ENCODE data around the gene PKIG. TPM values are rescaled to one million over a fixed set of nuclear protein-coding genes. Genes with fewer than 3 reads are reported as not detected.
A peak's percentile ranks its signal among the peaks of the same experiment; 100 is the strongest.

The PKIG gene
- total and polyA plus RNA-seq, 10 of the 15 experiments (the other 5 are each of a cell fraction or from before 2014, with no cell fraction given), result 5.7 to 82.3 (median 39.7) TPM

- TF ChIP-seq MYB (IDR thresholded peaks at IDR 0.05; ENCODE audit: borderline replicate concordance, low read depth, low read length) (peak; percentile 78; the same call in 1 of the 2 replicates), ZNF24 (IDR thresholded peaks at IDR 0.05) (0 out of 2 replicates have a peak, but pooled peaks have one; percentile 16), BACH1 (IDR thresholded peaks at IDR 0.05; ENCODE audit: borderline replicate concordance) (no peak)
Measured at GRCh38 chr20:44646023-44646640, 63.8 kb downstream of the PKIG start (continued).

GRCh38 chr20:44646641-44647274 lies 64.4 kb downstream of the PKIG start:
- FAIRE-seq (peak; percentile 59), DNase-seq (ENCODE audit: low read depth, low spot score) (peak; percentile 90), ATAC-seq (peak; percentile 65)
- ChIA-PET RAD21 (ENCODE audit: unreplicated experiment) (interaction anchor here (0.8 to 5.0 kb wide), 9 partner anchors 30 to 170 kb away, joined by 3 to 47 read pairs (median 3); partner anchors contain the start of gene PKIG), CTCF (interaction anchor here (0.6 to 8.5 kb wide), 11 partner anchors 14 to 172 kb away, joined by 3 to 134 read pairs (median 4); no protein-coding TSS in a partner anchor), POLR2A (interaction anchor here (0.6 to 4.2 kb wide), 8 partner anchors 15 to 324 kb away, joined by 3 to 32 read pairs (median 4); no protein-coding TSS in a partner anchor), SMC1A (ENCODE audit: uncharacterized antibody, unreplicated experiment) (interaction anchor here (0.7 to 6.9 kb wide), 13 partner anchors 10 to 317 kb away, joined by 3 to 71 read pairs (median 4); partner anchors contain the start of gene PKIG)
- Histone ChIP-seq H3K4me1 (ENCODE audit: control insufficient read depth, insufficient read depth, low read length) (peaks cover 83% of the 10 kb centered on the region), H3K4me3 (peak overlapping the region; percentile 56), H2AFZ (ENCODE audit: control insufficient read depth, low read depth, low read length) (no peak overlapping the region), H3K27ac (ENCODE audit: control insufficient read depth, insufficient read depth) (peak overlapping the region; percentile 99), H3K27me3 (replicated peaks in 1 of 2; ENCODE audit: control insufficient read depth in 2 of 2, insufficient read depth in 2 of 2, low read length in 1 of 2) (no peaks in the 10 kb centered on the region), H3K4me2 (ENCODE audit: control insufficient read depth, insufficient read depth) (peak overlapping the region; percentile 95), H4K20me1 (ENCODE audit: control insufficient read depth, insufficient read depth) (no peaks in the 10 kb centered on the region), H3K36me3 (ENCODE audit: control insufficient read depth in 2 of 2, insufficient read depth in 2 of 2, low read length in 1 of 2) (no peaks in the 10 kb centered on the region), H3K9me3 (replicated peaks; ENCODE audit: control insufficient read depth, insufficient read depth, low read length) (no peaks in the 10 kb centered on the region; the same call in 2 of the 3 replicates), H3K79me2 (ENCODE audit: control insufficient read depth, insufficient read depth, low read length) (peaks cover 72% of the 10 kb centered on the region), H3K9ac (ENCODE audit: control insufficient read depth, insufficient read depth, low read length) (peak overlapping the region; percentile 55)
- WGBS (ENCODE audit: insufficient coverage, insufficient replicate concordance, low lambda C conversion rate, missing lambda C conversion rate), result 0% methylated on average over 10 of the region's 10 CpGs
- BruUV-seq (replicated peaks), result no TSS peak
- intact Hi-C loops (cut with micrococcal nuclease; ENCODE audit: unreplicated experiment), result loop anchor here (2.0 kb wide), 2 partner anchors 36 to 64 kb away; partner anchors contain the start of gene PKIG
- in situ Hi-C loops (cut with MboI), result no loop called here
- TF ChIP-seq SPI1 (IDR thresholded peaks at IDR 0.05; ENCODE audit: borderline replicate concordance, insufficient read depth, low read depth, low read length) (no peak), ZSCAN29 (IDR thresholded peaks at IDR 0.05) (no peak), SUZ12 (IDR thresholded peaks at IDR 0.05; ENCODE audit: unreplicated experiment) (no peak), POU2F2 (IDR thresholded peaks at IDR 0.05; ENCODE audit: borderline replicate concordance, low read depth, low read length) (peak; percentile 99), IKZF1 (conservative IDR thresholded peaks at IDR 0.05) (no peak), MEF2B (IDR thresholded peaks at IDR 0.05; ENCODE audit: partially characterized antibody, poor library complexity, severe bottlenecking) (peak; percentile 79), KLF5 (IDR thresholded peaks at IDR 0.05; ENCODE audit: partially characterized antibody) (no peak), MYB (IDR thresholded peaks at IDR 0.05; ENCODE audit: borderline replicate concordance, low read depth, low read length) (no peak), ATF3 (IDR thresholded peaks at IDR 0.05; ENCODE audit: borderline replicate concordance, extremely low read depth, low read depth, low read length) (no peak), SMARCA5 (IDR thresholded peaks at IDR 0.05) (peak; percentile 100)
- TF ChIP-seq, protein P1, sequence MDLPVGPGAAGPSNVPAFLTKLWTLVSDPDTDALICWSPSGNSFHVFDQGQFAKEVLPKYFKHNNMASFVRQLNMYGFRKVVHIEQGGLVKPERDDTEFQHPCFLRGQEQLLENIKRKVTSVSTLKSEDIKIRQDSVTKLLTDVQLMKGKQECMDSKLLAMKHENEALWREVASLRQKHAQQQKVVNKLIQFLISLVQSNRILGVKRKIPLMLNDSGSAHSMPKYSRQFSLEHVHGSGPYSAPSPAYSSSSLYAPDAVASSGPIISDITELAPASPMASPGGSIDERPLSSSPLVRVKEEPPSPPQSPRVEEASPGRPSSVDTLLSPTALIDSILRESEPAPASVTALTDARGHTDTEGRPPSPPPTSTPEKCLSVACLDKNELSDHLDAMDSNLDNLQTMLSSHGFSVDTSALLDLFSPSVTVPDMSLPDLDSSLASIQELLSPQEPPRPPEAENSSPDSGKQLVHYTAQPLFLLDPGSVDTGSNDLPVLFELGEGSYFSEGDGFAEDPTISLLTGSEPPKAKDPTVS (IDR thresholded peaks at IDR 0.05; ENCODE audit: low read depth, low read length), result no peak
- TF ChIP-seq, protein P2, sequence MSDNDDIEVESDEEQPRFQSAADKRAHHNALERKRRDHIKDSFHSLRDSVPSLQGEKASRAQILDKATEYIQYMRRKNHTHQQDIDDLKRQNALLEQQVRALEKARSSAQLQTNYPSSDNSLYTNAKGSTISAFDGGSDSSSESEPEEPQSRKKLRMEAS (IDR thresholded peaks at IDR 0.05; ENCODE audit: low read depth, low read length), result peak; percentile 60; the same call in 1 of the 2 replicates
- TF ChIP-seq, protein P3, sequence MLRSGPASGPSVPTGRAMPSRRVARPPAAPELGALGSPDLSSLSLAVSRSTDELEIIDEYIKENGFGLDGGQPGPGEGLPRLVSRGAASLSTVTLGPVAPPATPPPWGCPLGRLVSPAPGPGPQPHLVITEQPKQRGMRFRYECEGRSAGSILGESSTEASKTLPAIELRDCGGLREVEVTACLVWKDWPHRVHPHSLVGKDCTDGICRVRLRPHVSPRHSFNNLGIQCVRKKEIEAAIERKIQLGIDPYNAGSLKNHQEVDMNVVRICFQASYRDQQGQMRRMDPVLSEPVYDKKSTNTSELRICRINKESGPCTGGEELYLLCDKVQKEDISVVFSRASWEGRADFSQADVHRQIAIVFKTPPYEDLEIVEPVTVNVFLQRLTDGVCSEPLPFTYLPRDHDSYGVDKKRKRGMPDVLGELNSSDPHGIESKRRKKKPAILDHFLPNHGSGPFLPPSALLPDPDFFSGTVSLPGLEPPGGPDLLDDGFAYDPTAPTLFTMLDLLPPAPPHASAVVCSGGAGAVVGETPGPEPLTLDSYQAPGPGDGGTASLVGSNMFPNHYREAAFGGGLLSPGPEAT (IDR thresholded peaks at IDR 0.05; ENCODE audit: low read depth), result peak; percentile 24; the same call in 1 of the 2 replicates
